Stimulated activated CD8-positive, alpha-beta memory T cell treated with anti-CD3 and anti-CD28 coated beads, Interleukin-15, amount 100 ng/mL, for 24 hours (primary cell): ENCODE results near the gene CXCL13.
"Not testable (repeated sequence)": the region's sequence is repeated elsewhere in the genome, so short reads cannot be mapped to it uniquely, and the experiment has no call there.

Source experiments
- DNase-seq: peaks from one replicate; pipeline ENCODE4 v3.0.0-alpha.2; 2020; ENCODE audit warnings: low read depth

CXCL13 gene, protein sequence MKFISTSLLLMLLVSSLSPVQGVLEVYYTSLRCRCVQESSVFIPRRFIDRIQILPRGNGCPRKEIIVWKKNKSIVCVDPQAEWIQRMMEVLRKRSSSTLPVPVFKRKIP

DNA sequence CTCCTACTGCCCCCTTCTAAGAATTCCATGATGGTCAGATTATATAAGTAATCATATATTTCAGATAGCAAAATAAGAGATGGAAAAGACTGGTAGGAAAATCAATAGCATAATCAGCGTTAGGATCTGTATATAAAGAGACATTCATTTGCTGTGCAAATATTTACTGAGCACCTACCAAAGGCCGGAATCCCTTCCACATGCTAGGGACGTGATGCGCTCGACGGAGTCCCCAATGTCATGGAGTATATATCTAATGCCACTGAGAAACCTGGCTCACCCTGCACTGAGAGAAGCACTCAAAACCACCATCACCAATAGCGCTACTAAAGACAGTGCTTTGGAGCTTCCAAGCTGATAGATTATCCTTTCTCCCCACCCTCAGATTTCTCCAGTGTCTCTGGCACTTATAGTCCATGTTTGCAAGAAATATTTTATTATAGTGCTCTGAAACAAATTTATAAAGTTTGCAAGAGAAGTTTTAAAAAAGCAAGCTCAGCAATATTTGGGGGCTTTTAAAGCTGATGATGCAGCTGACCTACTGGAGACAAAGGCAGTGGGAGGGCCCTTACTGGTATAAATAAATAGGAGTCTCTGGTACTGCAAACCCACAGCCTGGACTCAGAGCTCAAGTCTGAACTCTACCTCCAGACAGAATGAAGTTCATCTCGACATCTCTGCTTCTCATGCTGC, at the start of gene CXCL13:
CXCL13 (plus strand) TSS at position 611 of the 693 bp plus-strand sequence; CDS start at position 657, 46 bp downstream.
- no peak for DNase-seq

GRCh38 chr4:77560170-77560569, 45.5 kb upstream of the CXCL13 start:
- DNase-seq: no peak

DNA sequence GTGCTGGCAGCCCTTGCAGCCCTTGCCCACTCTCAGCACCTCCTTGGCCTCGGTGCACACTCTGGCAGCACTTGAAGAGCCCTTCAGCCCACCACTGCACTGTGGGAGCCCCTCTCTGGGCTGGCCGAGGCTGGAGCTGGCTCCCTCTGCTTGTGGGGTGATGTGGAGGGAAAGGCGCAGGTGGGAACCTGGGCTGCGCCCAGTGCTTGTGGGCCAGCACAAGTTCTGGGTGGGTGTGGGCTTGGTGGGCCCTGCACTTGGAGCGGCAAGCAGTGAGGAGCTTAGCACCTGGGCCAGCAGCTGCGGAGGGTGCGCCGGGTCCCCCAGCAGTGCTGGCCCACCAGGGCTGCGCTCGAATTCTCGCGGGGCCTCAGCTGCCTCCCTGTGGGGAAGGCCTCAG, 43.9 kb upstream of the CXCL13 start:
- DNase-seq: not testable (repeated sequence)

DNA sequence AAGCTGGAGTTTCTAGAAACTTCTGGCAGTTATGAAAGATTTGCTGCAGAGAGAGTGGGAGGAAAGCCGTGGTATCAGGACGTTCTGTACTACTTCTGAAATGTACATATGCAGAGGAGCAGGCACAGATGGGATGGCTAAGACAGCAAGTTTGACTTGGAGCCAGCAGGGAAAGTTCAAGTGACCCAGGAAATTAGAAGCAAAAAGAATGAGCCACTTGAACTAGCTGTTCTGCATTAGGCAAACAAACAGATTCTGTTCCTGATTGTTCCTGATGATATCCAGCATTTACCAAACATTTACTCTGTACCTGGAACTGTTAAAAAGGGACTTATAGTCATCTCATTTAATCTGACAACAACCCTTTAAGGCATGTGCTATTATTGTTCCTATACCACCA, 41.4 kb upstream of the CXCL13 start:
- DNase-seq: no peak

- no peak for DNase-seq
These were observed 39.5 kb upstream of the CXCL13 start for GRCh38 chr4:77566148-77566547.

DNA sequence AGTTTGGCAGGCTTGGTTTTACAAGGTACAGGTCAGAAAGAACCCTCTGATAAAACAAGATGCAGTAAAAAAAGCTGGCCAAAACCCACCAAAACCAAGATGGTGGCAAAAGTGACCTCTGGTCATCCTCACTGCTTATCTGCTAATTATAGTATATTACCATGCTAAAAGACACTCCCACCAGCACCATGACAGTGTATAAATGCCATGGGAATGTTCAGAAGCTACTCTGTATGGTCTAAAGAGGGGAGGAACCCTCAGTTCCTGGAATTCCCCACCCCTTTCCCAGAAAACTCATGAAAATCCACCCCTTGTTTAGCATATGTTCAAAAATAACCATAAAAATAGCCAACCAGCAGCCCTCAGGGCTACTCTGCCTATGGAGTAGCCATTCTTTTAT, 38.1 kb upstream of the CXCL13 start:
- no peak for DNase-seq

DNA sequence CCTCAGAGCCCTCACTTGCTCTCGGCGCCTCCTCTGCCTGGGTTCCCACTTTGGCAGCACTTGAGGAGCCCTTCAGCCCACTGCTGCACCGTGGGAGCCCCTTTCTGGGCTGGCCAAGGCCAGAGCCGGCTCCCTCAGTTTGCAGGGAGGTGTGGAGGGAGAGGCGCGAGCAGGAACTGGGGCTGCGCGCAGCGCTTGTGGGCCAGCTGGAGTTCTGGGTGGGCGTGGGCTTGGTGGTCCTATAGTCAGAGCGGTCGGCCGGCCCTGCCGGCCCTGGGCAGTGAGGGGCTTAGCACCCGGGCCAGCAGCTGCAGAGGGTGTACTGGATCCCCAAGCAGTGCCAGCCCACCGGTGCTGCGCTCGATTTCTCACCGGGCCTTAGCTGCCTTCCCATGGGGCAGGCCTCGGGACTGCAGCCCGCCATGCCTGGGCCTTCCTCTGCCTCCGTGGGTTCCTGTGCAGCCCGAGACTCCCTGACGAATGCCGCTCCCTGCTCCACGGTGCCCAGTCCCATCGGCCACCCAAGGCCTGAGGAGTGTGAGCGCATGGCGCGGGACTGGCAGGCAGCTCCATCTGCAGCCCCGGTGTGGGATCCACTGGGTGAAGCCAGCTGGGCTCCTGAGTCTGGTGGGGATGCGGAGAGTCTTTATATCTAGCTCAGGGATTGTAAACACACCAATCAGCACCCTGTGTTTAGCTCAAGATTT, 35.0 kb upstream of the CXCL13 start:
- DNase-seq: not testable (repeated sequence)

GRCh38 chr4:77576351-77576750, 29.3 kb upstream of the CXCL13 start:
- no peak for DNase-seq

- no peak for DNase-seq
These were observed 27.5 kb upstream of the CXCL13 start for GRCh38 chr4:77578145-77578544.

DNA sequence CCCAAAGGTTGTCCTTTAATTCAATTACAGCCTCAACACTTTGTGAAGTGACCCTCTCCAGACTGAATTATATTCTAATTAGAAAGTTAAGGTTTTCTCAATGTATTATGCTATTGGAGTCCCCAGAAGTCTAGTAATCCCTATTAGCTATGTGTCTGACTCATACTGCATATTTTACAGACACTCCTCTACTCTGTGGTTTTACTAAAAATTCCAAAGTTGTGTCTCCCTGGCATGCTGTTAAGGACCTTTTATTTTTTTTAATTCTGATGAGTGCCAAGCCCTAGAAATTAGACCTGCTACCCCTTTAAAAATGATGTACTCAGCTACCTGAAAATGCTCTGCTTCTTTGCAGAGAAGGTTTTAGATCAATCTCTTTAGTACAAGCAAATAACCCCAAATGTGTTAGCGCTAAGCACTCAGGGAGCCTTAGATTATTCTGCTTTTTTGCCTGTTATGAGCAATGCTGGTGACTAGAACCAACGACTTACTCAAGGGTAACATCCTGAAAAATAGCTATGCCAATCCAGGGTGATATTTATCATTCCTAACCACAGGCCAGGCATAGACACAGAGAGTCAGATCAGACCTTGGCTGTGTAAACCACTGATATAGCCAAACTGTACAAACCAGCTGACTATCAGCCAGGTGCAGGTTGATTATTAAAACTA, 26.1 kb upstream of the CXCL13 start:
- DNase-seq: no peak

DNA sequence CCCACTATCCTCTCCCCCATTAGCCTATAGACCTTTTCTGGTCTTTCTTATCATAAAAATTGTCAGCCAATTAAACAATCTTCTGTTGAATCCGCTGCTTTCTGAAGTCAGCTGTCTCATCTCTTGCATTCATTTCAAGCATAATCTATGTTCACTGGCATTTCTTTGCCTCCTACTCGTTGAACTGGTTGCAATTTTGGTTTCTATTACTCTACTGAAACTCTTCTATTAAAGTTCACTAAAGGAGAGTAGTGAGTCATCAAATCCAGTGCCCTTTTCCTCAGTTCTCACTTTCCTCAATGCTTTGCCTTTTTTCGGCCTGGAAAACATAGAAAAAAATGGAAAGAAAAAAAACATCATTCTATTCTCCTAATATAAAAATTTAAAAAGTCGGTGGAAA, 23.9 kb upstream of the CXCL13 start:
- DNase-seq: no peak

- DNase-seq: no peak
These were observed 23.5 kb upstream of the CXCL13 start for GRCh38 chr4:77582156-77582555.

DNA sequence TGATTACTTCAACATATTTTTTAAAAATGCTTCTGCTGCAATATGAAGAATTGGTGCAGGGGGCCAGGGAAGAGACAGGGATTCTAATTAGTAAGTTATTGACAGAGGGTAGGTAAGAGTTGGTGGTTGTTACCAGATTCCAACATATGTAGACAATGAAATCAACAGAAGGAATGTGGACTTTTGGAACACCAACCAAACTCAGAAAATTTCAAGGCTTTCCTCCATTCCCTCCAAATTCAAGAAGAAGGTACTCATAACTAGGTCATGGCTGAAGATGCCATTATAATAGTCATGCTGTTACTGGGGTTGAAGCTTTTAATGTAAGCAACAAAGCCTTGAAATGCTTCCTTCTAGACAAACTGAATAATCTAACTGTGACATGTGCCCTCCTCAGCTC, 22.9 kb upstream of the CXCL13 start:
- DNase-seq: no peak

GRCh38 chr4:77586951-77587383, 18.7 kb upstream of the CXCL13 start:
- no peak for DNase-seq

GRCh38 chr4:77590482-77590881, 15.1 kb upstream of the CXCL13 start:
- DNase-seq: no peak

DNA sequence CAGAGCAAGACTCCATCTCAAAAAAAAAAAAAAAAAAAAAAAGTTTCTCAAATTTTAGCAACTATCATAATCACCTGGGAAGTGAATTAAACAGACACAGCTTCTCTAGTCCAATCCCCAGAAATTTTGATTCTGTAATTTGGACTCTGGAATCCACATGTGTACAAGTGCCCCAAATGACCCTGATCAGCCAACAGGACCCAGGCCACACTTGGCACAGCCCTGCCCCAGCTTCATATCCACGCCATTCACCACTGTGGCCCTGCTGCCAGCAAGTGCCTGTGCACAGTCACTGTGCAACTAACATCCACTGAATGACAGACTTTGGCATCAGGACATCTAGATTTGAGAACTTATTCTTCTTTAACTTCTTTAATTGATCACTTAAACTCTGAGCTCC, 14.1 kb upstream of the CXCL13 start:
- DNase-seq: no peak

DNA sequence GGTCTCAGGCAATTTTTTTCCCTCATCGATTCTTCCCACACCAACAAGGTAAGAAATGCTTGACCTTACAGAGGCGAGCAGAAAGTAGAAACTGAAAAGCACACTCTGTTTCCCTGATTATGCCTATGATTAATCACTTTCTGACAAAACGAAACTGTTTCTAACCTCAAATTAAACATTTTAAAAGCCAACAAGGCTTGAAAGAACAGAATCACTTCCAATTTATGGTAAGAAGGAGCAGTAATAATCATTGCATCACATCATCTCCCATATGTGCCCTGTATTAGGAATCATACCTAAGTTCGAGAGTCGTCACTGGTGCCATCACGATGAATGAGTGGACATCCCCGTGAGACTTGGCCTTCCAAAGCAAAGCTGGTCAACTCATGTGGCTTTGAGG, 12.5 kb upstream of the CXCL13 start:
- no peak for DNase-seq

DNA sequence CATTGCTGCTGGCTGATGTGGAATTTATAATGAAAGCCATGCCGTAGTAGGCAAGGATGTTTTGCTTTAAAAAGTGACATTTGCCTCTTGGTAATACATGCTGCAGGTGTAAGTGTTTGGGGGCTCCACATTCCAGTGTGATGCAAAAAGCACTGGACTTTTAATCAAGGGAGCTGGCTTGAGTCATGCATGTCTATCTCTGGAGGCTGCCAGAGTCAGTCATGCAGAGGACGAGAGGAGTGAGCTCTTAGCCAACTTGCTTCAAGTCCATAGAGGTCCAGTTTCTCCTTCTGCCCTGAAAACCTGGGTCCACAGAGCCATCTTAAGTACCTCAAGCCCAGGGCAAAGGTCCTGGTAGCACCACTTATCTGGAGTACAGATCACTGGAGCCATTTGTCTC, 11.6 kb upstream of the CXCL13 start:
- DNase-seq: no peak

GRCh38 chr4:77595364-77595973, 10.2 kb upstream of the CXCL13 start:
- no peak for DNase-seq

DNA sequence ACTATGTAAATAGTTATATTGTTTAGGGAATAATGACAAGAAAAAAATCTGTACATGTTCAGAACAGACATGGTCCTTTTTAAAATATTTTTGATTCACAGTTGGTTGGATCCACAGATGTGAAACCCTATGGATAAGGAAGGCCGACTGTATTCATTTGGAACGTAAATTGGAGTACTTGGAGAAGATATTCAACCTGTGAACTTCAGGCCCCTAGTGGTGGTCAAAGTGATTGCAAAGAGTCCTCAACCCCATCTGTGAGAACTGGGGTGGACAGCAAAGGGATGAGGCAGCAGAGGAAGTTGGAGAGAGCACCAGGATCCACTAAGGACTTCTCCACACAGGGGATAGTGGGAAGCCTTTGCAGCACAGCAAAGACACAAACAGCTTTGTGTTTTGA, 6.2 kb upstream of the CXCL13 start:
- DNase-seq: no peak

DNA sequence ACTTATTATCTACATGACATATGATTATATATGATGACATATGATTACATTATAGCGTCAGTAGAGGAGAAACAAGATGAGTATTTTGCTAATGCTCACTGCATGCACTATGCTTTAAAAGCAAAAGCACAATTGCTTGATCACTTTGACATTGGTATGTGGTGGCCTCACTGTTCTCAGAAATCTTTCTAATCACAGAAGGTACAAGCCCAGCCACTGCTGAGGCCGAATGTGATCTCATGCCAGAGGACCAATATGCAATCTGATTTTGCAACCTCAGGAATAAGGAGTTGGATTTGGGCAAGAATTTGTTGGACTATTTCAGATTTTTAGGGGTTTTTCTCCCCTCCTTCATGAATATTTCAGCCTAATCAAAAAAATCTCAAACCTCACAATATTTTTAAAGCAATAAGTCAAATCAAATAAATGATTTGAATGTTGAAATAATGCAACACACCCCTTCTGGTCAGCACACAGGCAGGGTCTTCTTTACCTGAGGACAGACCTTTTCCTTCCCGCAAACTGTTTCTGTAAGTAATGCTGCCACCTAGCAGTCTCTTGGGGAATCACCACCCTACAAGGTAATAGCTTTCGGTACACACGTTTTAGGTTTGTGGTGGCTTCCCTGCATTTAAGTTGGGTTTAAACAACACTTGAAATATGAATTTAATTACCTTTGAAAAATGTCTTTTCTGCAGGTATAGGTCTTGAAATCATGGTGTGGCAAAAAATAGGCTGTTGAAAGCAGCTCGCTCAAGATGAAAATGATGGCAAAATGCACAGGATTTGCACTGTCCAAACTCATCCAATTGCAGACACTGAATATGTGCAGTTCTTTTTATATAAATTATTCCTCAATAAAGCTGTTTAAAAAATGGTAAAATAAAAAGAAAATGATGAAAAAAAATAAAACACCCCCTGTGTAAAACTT, 4.8 kb upstream of the CXCL13 start:
- no peak for DNase-seq
